ENCODE results near the gene BCL11B. TPM values are rescaled to one million over a fixed set of nuclear protein-coding genes. Genes with fewer than 3 reads are reported as not detected.

Gene BCL11B
- total and polyA plus RNA-seq, 4 experiments from 2014 or later: 2.6 to 165 (median 87.3) TPM

- CTCF ChIA-PET (ENCODE audit: partially characterized antibody): interaction anchor here (0.8 to 12.8 kb wide), 15 partner anchors 9 to 1264 kb away, joined by 3 to 181 read pairs (median 4); no protein-coding TSS in a partner anchor
- H3K4me3 Mint-ChIP-seq: peak overlapping the region; percentile 86 to 99 (median 90)
- Histone ChIP-seq H3K27me3 (ENCODE audit: insufficient read depth, low read length) (no peaks in the 10 kb centered on the region), H3K4me3 (ENCODE audit: low read length in 2 of 2) (peak overlapping the region; percentile 37 to 60), H3K4me1 (ENCODE audit: insufficient read depth, low read length) (peaks cover 91% of the 10 kb centered on the region), H3K36me3 (ENCODE audit: insufficient read depth, low read length) (peaks cover 17% of the 10 kb centered on the region), H3K9me3 (ENCODE audit: control insufficient read depth in 1 of 2, low read length in 2 of 2) (no peaks in the 10 kb centered on the region), H3K27ac (ENCODE audit: low read depth, low read length) (peak overlapping the region; percentile 98)
- intact Hi-C loops (cut with micrococcal nuclease): loop anchor here (1.0 kb wide), 2 partner anchors 8 to 11 kb away; no protein-coding TSS in a partner anchor
- H3K27me3 Mint-ChIP-seq: no peaks in the 10 kb centered on the region
- H3K27ac Mint-ChIP-seq: peak overlapping the region; percentile 98 to 99 (median 99)
- POLR2A ChIA-PET (ENCODE audit: partially characterized antibody): interaction anchor here (0.7 to 87.2 kb wide), 9 partner anchors 3 to 1068 kb away, joined by 3 to 6015 read pairs (median 4); partner anchors contain the start of gene BCL11B
- peaks cover 72 to 89% (median 80%) of the 10 kb centered on the region in 4 donors for H3K4me1 Mint-ChIP-seq
- peaks cover 0 to 13% (median 0%) of the 10 kb centered on the region in 8 donors for H3K9me3 Mint-ChIP-seq
- H3K36me3 Mint-ChIP-seq: peaks cover 39 to 74% of the 10 kb centered on the region in 2 donors
- peak; percentile 69 to 85 (median 69) for DNase-seq
These were observed 30.5 kb downstream of the BCL11B start for GRCh38 chr14:99241325-99242010.

- intact Hi-C loops (cut with micrococcal nuclease): loop anchor here (1.0 kb wide), 2 partner anchors 9 to 10 kb away; no protein-coding TSS in a partner anchor
- H3K4me3 ChIP-seq (ENCODE audit: low read length in 2 of 2): peak overlapping the region; percentile 37 to 60
- H3K36me3 Mint-ChIP-seq: peaks cover 38 to 77% of the 10 kb centered on the region in 2 donors
These were observed 31.2 kb downstream of the BCL11B start for GRCh38 chr14:99240627-99241324.

GRCh38 chr14:99239661-99240092 is 32.3 kb downstream of the BCL11B start:
- Mint-ChIP-seq H3K27me3 (no peaks in the 10 kb centered on the region), H3K4me3 (peak overlapping the region; percentile 86 to 99 (median 90)), H3K36me3 (peaks cover 35 to 79% of the 10 kb centered on the region in 2 donors), H3K27ac (peak overlapping the region; percentile 98 to 99 (median 99)), H3K4me1 (peaks cover 84 to 100% (median 92%) of the 10 kb centered on the region in 4 donors), H3K9me3 (peaks cover 0 to 10% (median 0%) of the 10 kb centered on the region in 8 donors)
- peak in 1 of 5 donors; percentile 34 for DNase-seq
- Histone ChIP-seq H3K4me3 (ENCODE audit: low read length in 2 of 2) (peak overlapping the region; percentile 12 to 53), H3K9me3 (ENCODE audit: control insufficient read depth in 1 of 2, low read length in 2 of 2) (no peaks in the 10 kb centered on the region), H3K4me1 (ENCODE audit: insufficient read depth, low read length) (peaks cover 100% of the 10 kb centered on the region), H3K27me3 (ENCODE audit: insufficient read depth, low read length) (no peaks in the 10 kb centered on the region), H3K36me3 (ENCODE audit: insufficient read depth, low read length) (peaks cover 17% of the 10 kb centered on the region), H3K27ac (ENCODE audit: low read depth, low read length) (peak overlapping the region; percentile 98)
- ChIA-PET CTCF (ENCODE audit: partially characterized antibody) (interaction anchor here (1.4 to 12.8 kb wide), 5 partner anchors 7 to 1263 kb away, joined by 3 to 181 read pairs (median 9); no protein-coding TSS in a partner anchor), POLR2A (ENCODE audit: partially characterized antibody) (interaction anchor here (1.1 to 87.2 kb wide), 3 partner anchors 5 to 1261 kb away, joined by 3 to 6015 read pairs (median 6015); partner anchors contain the start of gene BCL11B)
- intact Hi-C loops (cut with micrococcal nuclease): no loop called here

More at GRCh38 chr14:99240627-99241324, 31.2 kb downstream of the BCL11B start:
- Histone ChIP-seq H3K4me1 (ENCODE audit: insufficient read depth, low read length) (peaks cover 97% of the 10 kb centered on the region), H3K36me3 (ENCODE audit: insufficient read depth, low read length) (peaks cover 17% of the 10 kb centered on the region), H3K27me3 (ENCODE audit: insufficient read depth, low read length) (no peaks in the 10 kb centered on the region), H3K27ac (ENCODE audit: low read depth, low read length) (peak overlapping the region; percentile 98), H3K9me3 (ENCODE audit: control insufficient read depth in 1 of 2, low read length in 2 of 2) (no peaks in the 10 kb centered on the region)
- H3K27me3 Mint-ChIP-seq: no peaks in the 10 kb centered on the region
- DNase-seq: peak in 1 of 5 donors; percentile 72
- peaks cover 0 to 13% (median 0%) of the 10 kb centered on the region in 8 donors for H3K9me3 Mint-ChIP-seq
- H3K4me3 Mint-ChIP-seq: peak overlapping the region; percentile 86 to 99 (median 90)
- H3K4me1 Mint-ChIP-seq: peaks cover 79 to 94% (median 87%) of the 10 kb centered on the region in 4 donors
- ChIA-PET POLR2A (ENCODE audit: partially characterized antibody) (interaction anchor here (0.6 to 87.2 kb wide), 9 partner anchors 4 to 1248 kb away, joined by 3 to 6015 read pairs (median 4); partner anchors contain the start of gene BCL11B), CTCF (ENCODE audit: partially characterized antibody) (interaction anchor here (1.0 to 12.8 kb wide), 13 partner anchors 8 to 1264 kb away, joined by 3 to 181 read pairs (median 5); no protein-coding TSS in a partner anchor)
- H3K27ac Mint-ChIP-seq: peak overlapping the region; percentile 98 to 99 (median 99)

- Mint-ChIP-seq H3K27ac (peak overlapping the region; percentile 98 to 99 (median 99)), H3K4me3 (peak overlapping the region; percentile 83 to 99 (median 90)), H3K27me3 (no peaks in the 10 kb centered on the region), H3K36me3 (peaks cover 32 to 79% of the 10 kb centered on the region in 2 donors), H3K4me1 (peaks cover 87 to 100% (median 93%) of the 10 kb centered on the region in 4 donors), H3K9me3 (peaks cover 0 to 10% (median 0%) of the 10 kb centered on the region in 8 donors)
- H3K4me1 ChIP-seq (ENCODE audit: insufficient read depth, low read length): peaks cover 100% of the 10 kb centered on the region
- intact Hi-C loops (cut with micrococcal nuclease): no loop called here
- H3K36me3 ChIP-seq (ENCODE audit: insufficient read depth, low read length): peaks cover 17% of the 10 kb centered on the region
- peak in 1 of 5 donors; percentile 44 for DNase-seq
- POLR2A ChIA-PET (ENCODE audit: partially characterized antibody): interaction anchor here (1.3 to 87.2 kb wide), 5 partner anchors 6 to 1260 kb away, joined by 3 to 6015 read pairs (median 10); partner anchors contain the start of gene BCL11B
- peak overlapping the region; percentile 21 to 53 for H3K4me3 ChIP-seq (ENCODE audit: low read length in 2 of 2)
- no peaks in the 10 kb centered on the region for H3K9me3 ChIP-seq (ENCODE audit: control insufficient read depth in 1 of 2, low read length in 2 of 2)
- H3K27ac ChIP-seq (ENCODE audit: low read depth, low read length): peak overlapping the region; percentile 98
- CTCF ChIA-PET (ENCODE audit: partially characterized antibody): interaction anchor here (1.5 to 16.7 kb wide), 3 partner anchors 13 to 33 kb away, joined by 4 to 270 read pairs (median 32); partner anchors contain the start of gene BCL11B
- no peaks in the 10 kb centered on the region for H3K27me3 ChIP-seq (ENCODE audit: insufficient read depth, low read length)
These were observed 33.8 kb downstream of the BCL11B start for GRCh38 chr14:99238216-99238615.

- peak overlapping the region; percentile 98 to 99 (median 99) for H3K27ac Mint-ChIP-seq
- peaks cover 87 to 100% (median 93%) of the 10 kb centered on the region in 4 donors for H3K4me1 Mint-ChIP-seq
- Histone ChIP-seq H3K4me3 (ENCODE audit: low read length in 2 of 2) (peak overlapping the region; percentile 21 to 53), H3K27me3 (ENCODE audit: insufficient read depth, low read length) (no peaks in the 10 kb centered on the region), H3K27ac (ENCODE audit: low read depth, low read length) (peak overlapping the region; percentile 98), H3K36me3 (ENCODE audit: insufficient read depth, low read length) (peaks cover 17% of the 10 kb centered on the region), H3K4me1 (ENCODE audit: insufficient read depth, low read length) (peaks cover 100% of the 10 kb centered on the region), H3K9me3 (ENCODE audit: control insufficient read depth in 1 of 2, low read length in 2 of 2) (no peaks in the 10 kb centered on the region)
- intact Hi-C loops (cut with micrococcal nuclease): no loop called here
- H3K4me3 Mint-ChIP-seq: peak overlapping the region; percentile 83 to 99 (median 90)
- peak in 1 of 5 donors; percentile 51 for DNase-seq
- peaks cover 32 to 79% of the 10 kb centered on the region in 2 donors for H3K36me3 Mint-ChIP-seq
- ChIA-PET POLR2A (ENCODE audit: partially characterized antibody) (interaction anchor here (0.6 to 87.2 kb wide), 7 partner anchors 7 to 1259 kb away, joined by 3 to 6015 read pairs (median 6); partner anchors contain the start of gene BCL11B), CTCF (ENCODE audit: partially characterized antibody) (interaction anchor here (0.9 to 16.7 kb wide), 12 partner anchors 9 to 1259 kb away, joined by 3 to 270 read pairs (median 4); partner anchors contain the start of gene BCL11B)
- peaks cover 0 to 10% (median 0%) of the 10 kb centered on the region in 8 donors for H3K9me3 Mint-ChIP-seq
- H3K27me3 Mint-ChIP-seq: no peaks in the 10 kb centered on the region
These were observed 34.7 kb downstream of the BCL11B start for GRCh38 chr14:99237288-99237687.

- H3K9me3 Mint-ChIP-seq: peaks cover 0 to 10% (median 0%) of the 10 kb centered on the region in 8 donors
- CTCF ChIA-PET (ENCODE audit: partially characterized antibody): interaction anchor here (0.8 to 16.7 kb wide), 18 partner anchors 9 to 1259 kb away, joined by 3 to 270 read pairs (median 4); partner anchors contain the start of gene BCL11B
- H3K4me3 Mint-ChIP-seq: peak overlapping the region; percentile 83 to 99 (median 90)
- peak in 1 of 5 donors; percentile 38 for DNase-seq
- H3K36me3 Mint-ChIP-seq: peaks cover 32 to 77% of the 10 kb centered on the region in 2 donors
- intact Hi-C loops (cut with micrococcal nuclease): loop anchor here (1.0 kb wide), 1 partner anchor 26 kb away; no protein-coding TSS in a partner anchor
- POLR2A ChIA-PET (ENCODE audit: partially characterized antibody): interaction anchor here (0.6 to 87.2 kb wide), 6 partner anchors 8 to 1051 kb away, joined by 3 to 6015 read pairs (median 8); partner anchors contain the start of gene BCL11B
- peaks cover 100% of the 10 kb centered on the region for H3K4me1 ChIP-seq (ENCODE audit: insufficient read depth, low read length)
- H3K4me1 Mint-ChIP-seq: peaks cover 84 to 99% (median 92%) of the 10 kb centered on the region in 4 donors
- H3K4me3 ChIP-seq (ENCODE audit: low read length in 2 of 2): peak overlapping the region; percentile 14 to 53
- H3K36me3 ChIP-seq (ENCODE audit: insufficient read depth, low read length): peaks cover 17% of the 10 kb centered on the region
- H3K27ac ChIP-seq (ENCODE audit: low read depth, low read length): peak overlapping the region; percentile 98
- H3K27me3 Mint-ChIP-seq: no peaks in the 10 kb centered on the region
- peak overlapping the region; percentile 98 to 99 (median 99) for H3K27ac Mint-ChIP-seq
- no peaks in the 10 kb centered on the region for H3K9me3 ChIP-seq (ENCODE audit: control insufficient read depth in 1 of 2, low read length in 2 of 2)
- no peaks in the 10 kb centered on the region for H3K27me3 ChIP-seq (ENCODE audit: insufficient read depth, low read length)
These were observed 35.4 kb downstream of the BCL11B start for GRCh38 chr14:99236386-99237138.
